Upper lobe of right lung (tissue), 1 donor: ENCODE data around the gene FOXN3. TPM values are rescaled to one million over a fixed set of nuclear protein-coding genes. Genes with fewer than 3 reads are reported as not detected.

Experiments
- ATAC-seq: fragments of 200-7000 bp; cut with Tn5 transposase; one replicate; pipeline ENCODE4 v1.9.1; 2020; ENCODE audit warnings: mild to moderate bottlenecking, moderate library complexity
- DNase-seq: peaks from one replicate; pipeline ENCODE4 v3.0.0-alpha.2; 2020
- H3K27ac ChIP-seq: fragments of 200-600 bp; one replicate; pipeline ENCODE4 v1.8.0; 2022
- H3K27me3 ChIP-seq: fragments of 200-600 bp; one replicate; pipeline ENCODE4 v1.8.0; 2022; ENCODE audit warnings: mild to moderate bottlenecking
- H3K36me3 ChIP-seq: fragments of 200-600 bp; one replicate; pipeline ENCODE4 v1.8.0; 2022
- H3K4me1 ChIP-seq: fragments of 200-600 bp; one replicate; pipeline ENCODE4 v1.8.0; 2022
- H3K4me3 ChIP-seq: fragments of 200-600 bp; one replicate; pipeline ENCODE4 v1.8.0; 2022; ENCODE audit warnings: mild to moderate bottlenecking
- H3K9me3 ChIP-seq: fragments of 200-600 bp; one replicate; pipeline ENCODE4 v1.8.0; 2022
- intact Hi-C: fragments of 100-400 bp; cut with DNase I; formaldehyde crosslinking; loops from one replicate; pipeline ENCODE4 v1.11.0; 2022
- total RNA-seq: library from RNA; stranded (reverse); fragmentation: NEBNext Ultra II Directional; extraction: Animal tissue kit (Norgen Biotek cat#: 25700); gene quantifications from one replicate; pipeline ENCODE4 v1.2.1, GENCODE V29; 2021
- TF ChIP-seq, protein P1 (sequence below): fragments of 200-600 bp; IDR thresholded peaks from one replicate; pipeline ENCODE4 v1.8.0; 2022; ENCODE audit warnings: antibody characterized with exemption
- donor health status: DM: no; HTN: yes; CAD: no; lungs with severe emphysema.

Gene FOXN3
- total RNA-seq, 1 donor from 2014 or later, result 103 TPM

DNA sequence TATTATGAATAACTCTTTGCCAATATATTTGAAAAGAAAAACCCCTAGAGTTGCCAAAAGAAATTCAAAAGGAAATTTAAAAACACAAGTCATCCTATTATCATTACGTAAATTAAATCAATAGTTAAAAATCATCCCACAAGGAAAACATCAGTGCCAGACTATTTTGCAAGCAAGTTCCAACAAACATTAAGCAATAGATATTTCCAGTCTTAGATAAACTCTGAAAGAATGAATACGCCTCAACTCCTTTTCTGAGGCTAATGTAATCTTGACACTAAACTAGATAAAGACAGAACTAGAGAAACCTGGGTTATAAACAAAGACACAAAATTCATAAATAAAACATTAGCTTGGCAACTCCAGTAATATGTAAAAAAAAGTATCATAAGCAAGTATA, 245.9 kb downstream of the FOXN3 start:
- ATAC-seq (no peak), DNase-seq (no peak)
- no peak overlapping the region for H3K4me3 ChIP-seq
- intact Hi-C loops, result no loop called here
- no peaks in the 10 kb centered on the region for H3K9me3 ChIP-seq
- peaks cover 14% of the 10 kb centered on the region for H3K4me1 ChIP-seq
- H3K36me3 ChIP-seq, result peaks cover 7% of the 10 kb centered on the region
- no peak overlapping the region for H3K27ac ChIP-seq
- TF ChIP-seq, protein P1, sequence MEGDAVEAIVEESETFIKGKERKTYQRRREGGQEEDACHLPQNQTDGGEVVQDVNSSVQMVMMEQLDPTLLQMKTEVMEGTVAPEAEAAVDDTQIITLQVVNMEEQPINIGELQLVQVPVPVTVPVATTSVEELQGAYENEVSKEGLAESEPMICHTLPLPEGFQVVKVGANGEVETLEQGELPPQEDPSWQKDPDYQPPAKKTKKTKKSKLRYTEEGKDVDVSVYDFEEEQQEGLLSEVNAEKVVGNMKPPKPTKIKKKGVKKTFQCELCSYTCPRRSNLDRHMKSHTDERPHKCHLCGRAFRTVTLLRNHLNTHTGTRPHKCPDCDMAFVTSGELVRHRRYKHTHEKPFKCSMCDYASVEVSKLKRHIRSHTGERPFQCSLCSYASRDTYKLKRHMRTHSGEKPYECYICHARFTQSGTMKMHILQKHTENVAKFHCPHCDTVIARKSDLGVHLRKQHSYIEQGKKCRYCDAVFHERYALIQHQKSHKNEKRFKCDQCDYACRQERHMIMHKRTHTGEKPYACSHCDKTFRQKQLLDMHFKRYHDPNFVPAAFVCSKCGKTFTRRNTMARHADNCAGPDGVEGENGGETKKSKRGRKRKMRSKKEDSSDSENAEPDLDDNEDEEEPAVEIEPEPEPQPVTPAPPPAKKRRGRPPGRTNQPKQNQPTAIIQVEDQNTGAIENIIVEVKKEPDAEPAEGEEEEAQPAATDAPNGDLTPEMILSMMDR, result no peak
- no peaks in the 10 kb centered on the region for H3K27me3 ChIP-seq

DNA sequence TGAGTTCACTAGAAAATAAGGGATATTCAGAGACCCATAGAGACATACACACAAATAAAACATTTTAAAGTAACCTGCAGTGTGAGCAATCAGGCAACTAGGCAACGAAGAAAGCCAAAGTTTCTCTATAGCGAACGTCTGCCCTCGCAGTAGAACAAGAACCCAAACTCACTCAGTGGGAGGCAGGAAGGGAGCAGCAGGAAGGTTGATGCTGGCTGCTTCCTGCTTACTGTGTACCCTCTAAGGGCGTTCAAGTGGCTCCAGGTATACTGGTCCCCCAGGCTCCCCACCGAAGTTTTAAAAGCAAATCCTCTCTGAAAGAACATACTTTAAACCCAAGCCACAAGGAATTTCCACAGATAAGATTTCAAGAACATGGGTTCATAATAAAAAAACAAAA, 249.3 kb downstream of the FOXN3 start:
- TF ChIP-seq, protein P1, result no peak
- intact Hi-C loops, result no loop called here
- DNase-seq, result no peak
- H3K27ac ChIP-seq, result no peak overlapping the region
- no peaks in the 10 kb centered on the region for H3K27me3 ChIP-seq
- H3K9me3 ChIP-seq, result no peaks in the 10 kb centered on the region
- ATAC-seq, result no peak
- peaks cover 5% of the 10 kb centered on the region for H3K36me3 ChIP-seq
- no peak overlapping the region for H3K4me3 ChIP-seq
- peaks cover 21% of the 10 kb centered on the region for H3K4me1 ChIP-seq

DNA sequence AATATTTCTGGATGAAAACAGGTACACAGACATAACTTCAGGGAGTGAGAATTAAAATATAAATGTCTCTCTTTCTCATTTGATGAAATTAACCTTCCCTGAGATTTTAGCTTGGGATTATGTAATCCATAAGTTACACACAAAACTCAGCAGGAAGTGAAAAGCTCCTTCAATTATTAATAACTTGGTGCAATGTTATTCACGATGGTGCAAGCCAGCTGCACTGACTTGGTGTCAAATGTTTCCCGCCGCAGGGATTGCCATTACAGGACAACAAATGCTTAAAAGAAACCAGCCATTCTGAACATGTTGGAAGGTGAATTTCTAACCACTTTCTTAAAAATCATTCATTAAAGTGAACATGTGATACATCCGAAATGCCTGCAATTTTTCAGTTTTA, 250.4 kb downstream of the FOXN3 start:
- DNase-seq (no peak), ATAC-seq (no peak)
- TF ChIP-seq, protein P1, result no peak
- intact Hi-C loops, result no loop called here
- Histone ChIP-seq H3K4me1 (peaks cover 21% of the 10 kb centered on the region), H3K27me3 (no peaks in the 10 kb centered on the region), H3K9me3 (no peaks in the 10 kb centered on the region), H3K4me3 (no peak overlapping the region), H3K36me3 (peaks cover 16% of the 10 kb centered on the region), H3K27ac (no peak overlapping the region)

DNA sequence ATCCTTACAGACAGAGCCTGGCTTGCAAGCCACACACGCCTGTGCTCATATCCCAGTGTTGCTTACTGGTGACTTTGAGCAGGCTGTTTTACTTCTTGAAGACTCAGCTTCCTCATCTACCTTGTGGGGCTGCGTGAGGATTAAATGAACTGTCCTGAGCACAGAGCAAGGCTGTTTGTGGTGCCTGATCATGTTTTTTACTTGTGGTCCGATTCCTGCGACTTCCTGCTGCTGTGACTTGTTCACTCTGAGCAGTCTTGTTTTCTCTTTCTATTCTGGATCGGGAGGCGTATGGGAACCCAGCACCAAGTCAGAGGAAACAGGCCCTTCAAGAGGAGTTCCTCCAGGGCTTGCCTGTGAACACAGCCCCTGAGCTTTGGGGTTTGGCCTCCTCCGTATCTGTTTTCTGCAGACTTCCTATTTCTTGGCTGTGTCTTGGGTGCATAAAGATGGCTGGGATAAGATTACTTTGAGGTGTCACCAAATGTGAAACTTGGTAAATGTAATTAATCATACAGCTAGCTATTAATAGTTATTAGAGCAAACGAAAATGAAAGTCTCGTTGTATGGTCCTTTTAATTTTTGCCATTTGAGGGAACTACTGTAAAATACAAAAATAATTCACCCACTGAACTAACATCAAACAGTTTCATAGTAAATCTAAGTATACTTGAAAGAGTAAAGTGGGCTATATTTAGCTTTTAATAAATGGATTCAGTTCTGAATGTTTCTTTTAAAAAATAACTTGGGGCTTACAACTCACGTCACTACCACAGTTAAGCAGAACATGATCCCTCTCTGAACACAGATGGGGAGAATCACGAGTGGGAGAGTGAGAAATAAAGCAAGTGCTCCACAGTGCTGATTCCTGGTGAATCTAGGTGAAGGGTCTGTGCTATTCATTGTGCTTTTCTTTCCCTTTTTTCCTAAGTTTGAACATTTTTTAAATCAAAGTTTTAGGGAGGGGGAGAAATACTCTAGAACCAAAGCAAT, 251.5 kb downstream of the FOXN3 start:
- no peaks in the 10 kb centered on the region for H3K9me3 ChIP-seq
- intact Hi-C loops, result no loop called here
- H3K4me1 ChIP-seq, result peaks cover 21% of the 10 kb centered on the region
- TF ChIP-seq, protein P1, result no peak
- H3K4me3 ChIP-seq, result peak overlapping the region; percentile 23
- H3K27ac ChIP-seq, result peak overlapping the region; percentile 69
- H3K27me3 ChIP-seq, result no peaks in the 10 kb centered on the region
- H3K36me3 ChIP-seq, result peaks cover 17% of the 10 kb centered on the region
- DNase-seq (no peak), ATAC-seq (peak; percentile 77)

DNA sequence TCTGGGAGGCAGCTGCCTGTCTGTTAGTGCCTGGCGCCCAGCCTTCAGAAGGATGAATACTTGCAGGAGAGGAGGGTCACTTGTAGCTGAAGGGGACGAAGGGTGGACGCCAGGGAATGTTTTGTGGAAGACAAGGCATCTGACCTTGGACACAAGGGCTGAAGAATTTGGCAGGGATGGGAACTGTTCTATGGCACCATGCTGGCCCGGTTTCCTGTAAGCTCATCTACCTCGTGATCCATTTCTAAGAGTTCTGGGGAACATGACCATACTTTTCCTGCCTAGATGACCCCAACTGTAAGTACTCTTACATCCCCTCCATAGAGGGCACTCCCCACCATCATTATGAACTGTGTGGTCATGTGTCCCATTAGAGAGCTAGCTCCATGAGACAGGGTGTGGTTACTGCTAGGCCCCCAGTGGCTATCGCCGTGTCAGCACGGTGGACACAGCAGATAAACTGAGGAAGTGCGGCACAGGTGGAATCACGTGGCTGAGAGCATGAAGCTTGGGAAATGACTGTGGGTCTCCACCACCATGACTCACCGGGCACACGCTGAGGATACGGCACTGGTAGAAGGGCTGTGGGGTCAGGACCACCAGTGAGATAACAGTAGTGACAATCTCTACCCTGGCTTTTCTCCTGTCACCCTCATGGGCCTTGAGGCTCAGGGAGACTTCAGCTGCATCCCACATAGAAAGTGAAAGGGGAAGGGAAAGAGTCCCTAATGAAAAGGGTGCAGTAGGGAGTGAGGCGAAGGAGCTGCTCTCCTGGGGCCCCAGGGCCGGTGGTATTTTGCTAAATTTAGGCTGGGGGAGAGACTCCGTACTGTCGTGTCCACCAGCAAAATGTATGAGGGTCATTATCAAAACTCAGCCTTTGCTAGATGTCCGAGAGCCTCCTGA, 252.6 kb downstream of the FOXN3 start:
- no peaks in the 10 kb centered on the region for H3K27me3 ChIP-seq
- ATAC-seq (peak; percentile 60), DNase-seq (no peak)
- intact Hi-C loops, result no loop called here
- no peaks in the 10 kb centered on the region for H3K9me3 ChIP-seq
- H3K27ac ChIP-seq, result peak overlapping the region; percentile 69
- H3K36me3 ChIP-seq, result peaks cover 17% of the 10 kb centered on the region
- TF ChIP-seq, protein P1, result no peak
- no peak overlapping the region for H3K4me3 ChIP-seq
- H3K4me1 ChIP-seq, result peaks cover 21% of the 10 kb centered on the region
